A549 treated with DMSO at 1 μM for 4 hours (cell line): ENCODE measurements around the gene SCARB1. TPM values are rescaled to one million over a fixed set of nuclear protein-coding genes. Genes with fewer than 3 reads are reported as not detected.

Experiments
- total RNA-seq: library from RNA; stranded (reverse); fragments of 200-300 nt; extraction: Qiagen RNA extraction; gene quantifications from 5 replicates; pipeline ENCODE4 v1.2.3, GENCODE V29; 2022; ENCODE audit warnings: low read depth

Gene SCARB1
- 124 to 173 TPM (median 142 TPM) in 5 replicates for total RNA-seq

GRCh38 chr12:124863416-124864325, at the start of gene SCARB1:
Gene SCARB1, minus strand, starts transcription at chr12:124863864. Its CDS starts 144 bp downstream, at chr12:124863720.

Other genes starting within 250 kb of the SCARB1 start
- gene UBC, start 50.8 kb upstream of the SCARB1 start, total RNA-seq: 1,046 to 1,484 TPM (median 1,212 TPM) in 5 replicates
- gene DHX37, start 125.3 kb upstream of the SCARB1 start, total RNA-seq: 36.5 to 47.1 TPM (median 44.1 TPM) in 5 replicates
- gene BRI3BP, start 129.8 kb upstream of the SCARB1 start, total RNA-seq: 17.9 to 24.7 TPM (median 23.4 TPM) in 5 replicates
- 15.2 to 18.8 TPM (median 17.2 TPM) in 5 replicates for gene AACS, start 201.6 kb upstream of the SCARB1 start, total RNA-seq